ENCODE measurements around the gene TPO. TPM values are rescaled to one million over a fixed set of nuclear protein-coding genes. Genes with fewer than 3 reads are reported as not detected.

TPO gene
- total RNA-seq, 2 experiments from 2014 or later: not detected

DNA sequence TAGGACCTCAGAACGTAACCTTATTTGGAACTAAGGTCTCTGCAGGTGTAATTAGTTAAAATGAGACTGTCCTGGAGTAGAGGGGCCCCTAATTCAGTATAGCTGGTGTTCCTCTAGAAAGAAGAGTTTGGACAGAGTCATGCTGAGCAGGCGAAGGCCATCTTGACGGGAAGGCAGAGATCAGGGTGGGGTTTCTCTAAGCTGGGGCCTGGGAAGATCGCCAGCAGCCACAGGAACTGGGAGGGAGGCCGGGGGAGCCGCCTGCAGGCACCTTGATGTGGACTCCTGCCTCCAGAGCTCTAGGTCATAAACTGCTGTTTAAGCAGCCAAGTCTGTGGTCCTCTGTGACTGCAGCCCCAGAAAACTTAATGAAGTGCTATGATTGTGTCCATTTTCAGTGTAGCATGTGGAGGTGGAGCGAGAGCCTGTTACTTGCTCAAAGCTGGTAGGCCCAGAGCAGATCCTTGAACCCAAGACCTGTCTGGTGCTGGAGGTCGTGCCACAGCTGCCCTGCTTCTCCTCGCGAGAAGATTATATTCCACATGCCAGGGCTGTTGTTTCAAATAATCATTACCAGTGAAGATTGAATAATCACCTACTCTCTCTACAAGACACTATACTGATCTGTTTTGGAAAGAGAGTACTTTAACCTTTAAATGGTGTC, 105.7 kb downstream of the TPO start:
- DNase-seq: no peak
- ChIA-PET CTCF (interaction anchor here (0.8 to 2.3 kb wide), 2 partner anchors 32 to 540 kb away, joined by 3 to 16 read pairs; no protein-coding TSS in a partner anchor), POLR2A (no interaction called here)
- intact Hi-C loops (cut with micrococcal nuclease): no loop called here
- H3K27me3 Mint-ChIP-seq: no peaks in the 10 kb centered on the region
- ATAC-seq: no peak
- H3K9me3 Mint-ChIP-seq: no peaks in the 10 kb centered on the region
- peak overlapping the region; percentile 54 for H3K27ac Mint-ChIP-seq
- H3K36me3 Mint-ChIP-seq (ENCODE audit: low read depth): no peaks in the 10 kb centered on the region
- peaks cover 19% of the 10 kb centered on the region for H3K4me1 Mint-ChIP-seq (ENCODE audit: low read depth)
- no peak overlapping the region for H3K4me3 Mint-ChIP-seq
- TF ChIP-seq, protein P1, sequence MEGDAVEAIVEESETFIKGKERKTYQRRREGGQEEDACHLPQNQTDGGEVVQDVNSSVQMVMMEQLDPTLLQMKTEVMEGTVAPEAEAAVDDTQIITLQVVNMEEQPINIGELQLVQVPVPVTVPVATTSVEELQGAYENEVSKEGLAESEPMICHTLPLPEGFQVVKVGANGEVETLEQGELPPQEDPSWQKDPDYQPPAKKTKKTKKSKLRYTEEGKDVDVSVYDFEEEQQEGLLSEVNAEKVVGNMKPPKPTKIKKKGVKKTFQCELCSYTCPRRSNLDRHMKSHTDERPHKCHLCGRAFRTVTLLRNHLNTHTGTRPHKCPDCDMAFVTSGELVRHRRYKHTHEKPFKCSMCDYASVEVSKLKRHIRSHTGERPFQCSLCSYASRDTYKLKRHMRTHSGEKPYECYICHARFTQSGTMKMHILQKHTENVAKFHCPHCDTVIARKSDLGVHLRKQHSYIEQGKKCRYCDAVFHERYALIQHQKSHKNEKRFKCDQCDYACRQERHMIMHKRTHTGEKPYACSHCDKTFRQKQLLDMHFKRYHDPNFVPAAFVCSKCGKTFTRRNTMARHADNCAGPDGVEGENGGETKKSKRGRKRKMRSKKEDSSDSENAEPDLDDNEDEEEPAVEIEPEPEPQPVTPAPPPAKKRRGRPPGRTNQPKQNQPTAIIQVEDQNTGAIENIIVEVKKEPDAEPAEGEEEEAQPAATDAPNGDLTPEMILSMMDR (IDR thresholded peaks at IDR 0.05): no peak

DNA sequence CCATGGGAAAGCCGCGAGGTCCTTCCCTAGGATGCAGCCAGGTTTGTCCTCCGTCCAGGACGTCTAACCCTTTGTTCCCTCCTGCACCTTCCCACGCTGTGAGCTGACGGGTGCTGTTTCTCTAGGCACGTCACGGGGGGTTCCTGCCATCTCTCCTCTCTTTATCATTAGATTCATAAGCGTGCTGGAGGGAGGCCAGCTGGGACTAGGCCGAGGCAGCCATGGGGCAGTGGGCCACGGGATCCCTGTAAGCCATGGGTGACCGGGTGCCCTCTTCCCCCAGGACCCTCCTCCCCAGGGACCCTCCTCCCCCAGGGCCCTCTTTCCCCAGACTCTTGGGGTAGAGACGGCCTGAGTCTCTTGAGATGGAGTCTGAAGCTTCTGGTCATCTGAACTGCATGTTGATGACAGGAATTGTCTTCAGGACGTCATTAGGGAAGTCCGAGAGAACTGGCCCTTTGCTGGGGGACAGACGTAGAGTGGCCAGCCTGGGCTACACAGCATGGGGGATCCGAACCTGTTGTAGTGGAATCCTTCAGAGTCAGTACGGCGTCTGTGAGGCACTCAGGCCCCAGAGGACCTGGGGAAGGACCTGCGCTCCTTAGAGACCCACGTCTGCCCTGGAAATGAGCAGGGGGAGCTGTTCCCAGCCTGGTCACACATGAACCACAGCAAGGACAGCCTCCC, 108.1 kb downstream of the TPO start:
- Mint-ChIP-seq H3K4me3 (no peak overlapping the region), H3K4me1 (ENCODE audit: low read depth) (peaks cover 19% of the 10 kb centered on the region), H3K27me3 (no peaks in the 10 kb centered on the region), H3K9me3 (no peaks in the 10 kb centered on the region), H3K27ac (no peak overlapping the region), H3K36me3 (ENCODE audit: low read depth) (no peaks in the 10 kb centered on the region)
- ChIA-PET POLR2A (no interaction called here), CTCF (no interaction called here)
- TF ChIP-seq, protein P1 (IDR thresholded peaks at IDR 0.05): no peak
- ATAC-seq: no peak
- DNase-seq: no peak
- intact Hi-C loops (cut with micrococcal nuclease): no loop called here

DNA sequence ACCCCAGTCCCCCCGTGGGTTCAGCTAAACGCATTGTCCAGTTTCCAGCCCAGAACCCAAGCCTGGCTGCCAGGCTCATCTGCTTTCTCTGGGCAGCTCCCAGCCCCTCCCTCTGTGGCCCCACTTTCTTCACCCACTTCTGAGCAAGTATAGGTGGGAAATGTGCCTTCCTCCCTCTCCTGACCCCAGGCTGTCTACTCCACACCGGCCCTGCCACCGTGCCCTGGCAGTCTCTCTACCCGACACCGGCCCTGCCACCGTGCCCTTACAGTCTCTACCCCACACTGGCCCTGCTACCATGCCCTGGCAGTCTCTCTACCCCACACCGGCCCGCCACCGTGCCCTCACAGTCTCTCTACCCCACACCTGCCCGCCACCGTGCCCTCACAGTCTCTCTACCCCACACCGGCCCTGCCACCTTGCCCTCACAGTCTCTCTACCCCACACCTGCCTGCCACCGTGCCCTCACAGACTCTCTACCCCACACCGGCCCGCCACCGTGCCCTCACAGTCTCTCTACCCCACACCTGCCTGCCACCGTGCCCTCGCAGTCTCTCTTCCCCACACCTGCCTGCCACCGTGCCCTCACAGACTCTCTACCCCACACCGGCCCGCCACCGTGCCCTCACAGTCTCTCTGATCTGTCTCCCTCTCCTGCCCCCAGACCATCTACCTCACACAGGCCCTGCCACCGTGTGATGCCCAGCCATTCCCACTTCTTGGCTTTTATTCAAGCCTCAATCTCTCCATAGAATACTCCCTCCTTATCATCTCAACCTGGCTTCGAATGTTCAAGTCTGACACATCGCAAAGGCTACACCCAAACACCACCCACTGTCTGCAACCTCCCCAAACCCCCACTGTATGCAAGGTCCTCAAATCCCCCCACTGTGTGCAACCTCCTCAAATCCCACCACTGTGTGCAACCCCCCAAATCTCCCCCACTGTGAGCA, 108.9 kb downstream of the TPO start:
- ChIA-PET POLR2A (no interaction called here), CTCF (no interaction called here)
- TF ChIP-seq, protein P1 (IDR thresholded peaks at IDR 0.05): no peak
- no peaks in the 10 kb centered on the region for H3K9me3 Mint-ChIP-seq
- no peak overlapping the region for H3K27ac Mint-ChIP-seq
- H3K27me3 Mint-ChIP-seq: no peaks in the 10 kb centered on the region
- peaks cover 19% of the 10 kb centered on the region for H3K4me1 Mint-ChIP-seq (ENCODE audit: low read depth)
- H3K4me3 Mint-ChIP-seq: no peak overlapping the region
- intact Hi-C loops (cut with micrococcal nuclease): no loop called here
- no peak for ATAC-seq
- no peaks in the 10 kb centered on the region for H3K36me3 Mint-ChIP-seq (ENCODE audit: low read depth)
- no peak for DNase-seq

DNA sequence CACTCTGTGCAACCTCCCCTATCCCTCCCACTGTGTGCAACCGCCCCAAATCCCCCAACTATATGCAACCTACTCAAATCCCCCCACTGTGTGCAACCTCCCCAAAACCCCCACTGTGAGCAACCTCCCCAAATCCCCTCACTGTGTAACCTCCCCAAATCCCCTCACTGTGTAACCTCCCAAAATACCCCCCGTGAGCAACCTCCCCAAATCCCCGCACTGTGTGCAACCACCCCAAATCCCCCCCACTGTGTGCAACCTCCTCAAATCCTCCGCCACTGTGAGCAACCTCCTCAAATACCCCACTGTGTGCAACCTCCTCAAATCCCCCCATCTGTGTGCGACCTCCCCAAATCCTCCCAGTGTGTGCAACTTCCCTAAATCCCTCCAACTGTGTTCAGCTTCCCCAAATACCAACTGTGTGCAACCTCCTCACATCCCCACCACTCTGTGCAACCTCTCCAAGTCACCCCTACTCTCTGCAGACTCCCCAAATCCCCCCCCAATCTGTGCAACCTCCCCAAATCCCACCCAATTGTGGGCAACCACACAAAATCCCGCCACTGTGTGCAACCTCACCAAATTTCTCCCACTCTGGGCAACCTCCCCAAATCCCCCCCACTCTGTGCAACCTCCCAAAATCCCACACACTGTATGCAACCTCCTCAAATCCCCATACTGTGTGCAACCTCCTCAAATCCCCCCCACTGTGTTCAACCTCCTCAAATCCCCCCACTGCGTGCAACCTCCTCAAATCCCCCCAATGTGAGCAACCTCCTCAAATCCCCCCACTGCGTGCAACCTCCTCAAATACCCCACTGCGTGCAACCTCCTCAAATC, 114.1 kb downstream of the TPO start:
- DNase-seq: no peak
- CTCF ChIA-PET: no interaction called here
- no peaks in the 10 kb centered on the region for H3K4me1 Mint-ChIP-seq (ENCODE audit: low read depth)

More for the DNA sequence above, 114.1 kb downstream of the TPO start:
- Mint-ChIP-seq H3K27ac (no peak overlapping the region), H3K4me3 (no peak overlapping the region), H3K9me3 (no peaks in the 10 kb centered on the region), H3K36me3 (ENCODE audit: low read depth) (no peaks in the 10 kb centered on the region), H3K27me3 (no peaks in the 10 kb centered on the region)
- TF ChIP-seq, protein P1 (IDR thresholded peaks at IDR 0.05): no peak
- no peak for ATAC-seq
- POLR2A ChIA-PET: no interaction called here
- intact Hi-C loops (cut with micrococcal nuclease): no loop called here

Data from activated CD8-positive, alpha-beta T cell treated with anti-CD3 and anti-CD28 coated beads for 36 hours (primary cell).